Keratinocyte (primary cell): ENCODE data around the gene VWA5B2. TPM values are rescaled to one million over a fixed set of nuclear protein-coding genes. Genes with fewer than 3 reads are reported as not detected.

Source experiments
- DNase-seq: peaks from one replicate; pipeline ENCODE4 v3.0.0-alpha.2; 2011; ENCODE audit warnings: low read depth, missing footprints, low spot score
- FAIRE-seq: peaks from 2 replicates; lab custom pipeline; 2011; peaks lifted over from hg19 to GRCh38; lab: Jason Lieb, UNC
- H2AFZ ChIP-seq: 2 replicates; pipeline ENCODE4 v1.6.0; 2012; ENCODE audit warnings: low read length, control low read depth, inconsistent platforms; ENCODE audit not compliant: control insufficient read depth
- H3K27ac ChIP-seq: 2 replicates; pipeline ENCODE4 v1.5.1; 2011; ENCODE audit warnings: low read length; ENCODE audit not compliant: control insufficient read depth, insufficient read depth
- H3K27me3 ChIP-seq: 3 replicates; pipeline ENCODE4 v1.6.0; 2011; ENCODE audit warnings: low read length; ENCODE audit not compliant: control insufficient read depth, insufficient read depth; ENCODE audit errors: extremely low read depth
- H3K36me3 ChIP-seq, 2 experiments: 2 replicates in 1 of 2; 3 replicates in 1 of 2; pipeline ENCODE4 v1.5.1; 2011; ENCODE audit warnings: low read length in 2 of 2, mild to moderate bottlenecking in 1 of 2; ENCODE audit not compliant: control insufficient read depth in 2 of 2, insufficient read depth in 2 of 2; ENCODE audit errors: extremely low read depth in 1 of 2
- H3K4me1 ChIP-seq: 3 replicates; pipeline ENCODE4 v1.5.1; 2011; ENCODE audit warnings: low read length; ENCODE audit not compliant: control insufficient read depth, insufficient read depth; ENCODE audit errors: extremely low read depth
- H3K4me2 ChIP-seq: 3 replicates; pipeline ENCODE4 v1.6.0; 2011; ENCODE audit warnings: low read depth, low read length; ENCODE audit not compliant: control insufficient read depth, insufficient read depth; ENCODE audit errors: extremely low read depth
- H3K4me3 ChIP-seq, 3 experiments: fragments of 200-600 bp in 1 of 3; sonication (generic) in 1 of 3; 2 replicates in 2 of 3; 3 replicates in 1 of 3; pipeline ENCODE4 v1.5.1; 2011 to 2016; ENCODE audit warnings: low read length in 3 of 3, mild to moderate bottlenecking in 3 of 3, control low read depth in 2 of 3, inconsistent platforms in 1 of 3, low read depth in 1 of 3, mixed read lengths in 1 of 3, mixed run types in 1 of 3, moderate library complexity in 1 of 3; ENCODE audit not compliant: control insufficient read depth in 2 of 3, insufficient read depth in 2 of 3; ENCODE audit errors: extremely low read depth in 1 of 3
- H3K79me2 ChIP-seq: 2 replicates; pipeline ENCODE4 v1.6.0; 2012; ENCODE audit warnings: low read length; ENCODE audit not compliant: control insufficient read depth, insufficient read depth
- H3K9ac ChIP-seq: 3 replicates; pipeline ENCODE4 v1.6.0; 2011; ENCODE audit warnings: low read length; ENCODE audit not compliant: control insufficient read depth, insufficient read depth; ENCODE audit errors: extremely low read depth
- H3K9me1 ChIP-seq: 3 replicates; pipeline ENCODE4 v1.6.0; 2011; ENCODE audit warnings: low read length; ENCODE audit not compliant: control insufficient read depth, insufficient read depth; ENCODE audit errors: extremely low read depth
- H3K9me3 ChIP-seq: 2 replicates; pipeline ENCODE4 v1.5.1; 2012; ENCODE audit warnings: low read depth, low read length; ENCODE audit not compliant: control insufficient read depth
- H4K20me1 ChIP-seq: 3 replicates; pipeline ENCODE4 v1.6.0; 2011; ENCODE audit warnings: low read length; ENCODE audit not compliant: control insufficient read depth, insufficient read depth; ENCODE audit errors: extremely low read depth
- CTCF ChIP-seq, 3 experiments: IDR thresholded peaks in 1 of 3; conservative IDR thresholded peaks in 1 of 3; optimal IDR thresholded peaks in 1 of 3; 2 replicates in 2 of 3; 3 replicates in 1 of 3; pipeline versions ENCODE3 to v1.5.1; 2011; ENCODE audit warnings: low read length in 3 of 3, mild to moderate bottlenecking in 3 of 3, moderate library complexity in 2 of 3, control low read depth in 1 of 3, inconsistent platforms in 1 of 3; ENCODE audit not compliant: insufficient read depth in 2 of 3; ENCODE audit errors: extremely low read depth in 1 of 3
- EZH2 ChIP-seq: IDR thresholded peaks from one replicate; pipeline ENCODE4 v1.6.1; 2012; ENCODE audit warnings: inconsistent platforms, mild to moderate bottlenecking, low read length, moderate library complexity
- dilution Hi-C: fragments of 300-500 bp; cut with MboI; formaldehyde crosslinking; loops from one replicate; pipeline ENCODE4 v1.7.0; 2020; ENCODE audit warnings: low sequenced_read_pairs; ENCODE audit not compliant: extremely low pct_ligation_motif_present
- polyA plus RNA-seq, 5 experiments: library from polyadenylated mRNA; depleted of rRNA in 3 of 5; stranded (reverse) in 3 of 5; stranded (forward) in 1 of 5; unstranded in 1 of 5; fragments of >200 nt; gene quantifications; 1 replicate in 1 of 5; 2 replicates in 3 of 5; 3 replicates in 1 of 5; pipeline versions ENCODE4 v1.2.1 to v1.2.3, GENCODE V29; 2011 to 2012; ENCODE audit warnings: missing spikeins in 2 of 5, low read depth in 1 of 5, low replicate concordance in 1 of 5

The VWA5B2 gene
- polyA plus RNA-seq, 1 donor (not counting 4 experiments of a cell fraction or from before 2014, with no cell fraction given) = not detected

GRCh38 chr3:184275961-184276910 lies 46.9 kb downstream of the VWA5B2 start, which contains the start of gene ECE2:
TSS of gene ECE2 (plus strand) at chr3:184276022. CDS start at chr3:184276154, 132 bp downstream.
- Histone ChIP-seq H3K4me1 (no peaks in the 10 kb centered on the region), H3K9me1 (no peaks in the 10 kb centered on the region), H2AFZ (no peak within 1 kb of the TSS), H3K9ac (no peak within 1 kb of the TSS), H3K27me3 (peaks cover 40% of the 10 kb centered on the region), H3K79me2 (no peaks in the 10 kb centered on the region), H3K9me3 (no peaks in the 10 kb centered on the region), H3K36me3 (no peaks in the 10 kb centered on the region), H3K4me3 (no peak within 1 kb of the TSS), H4K20me1 (no peaks in the 10 kb centered on the region), H3K4me2 (no peak within 1 kb of the TSS), H3K27ac (no peak within 1 kb of the TSS)
- FAIRE-seq = no peak
- DNase-seq = no peak
- dilution Hi-C loops = no loop called here
- TF ChIP-seq EZH2 (no peak), CTCF (optimal IDR thresholded peaks at IDR 0.05 in 1 of 3, IDR thresholded peaks at IDR 0.05 in 1 of 3, conservative IDR thresholded peaks at IDR 0.05 in 1 of 3; ENCODE audit: extremely low read depth in 1 of 3, insufficient read depth in 2 of 3, low read length in 3 of 3) (no peak)

DNA sequence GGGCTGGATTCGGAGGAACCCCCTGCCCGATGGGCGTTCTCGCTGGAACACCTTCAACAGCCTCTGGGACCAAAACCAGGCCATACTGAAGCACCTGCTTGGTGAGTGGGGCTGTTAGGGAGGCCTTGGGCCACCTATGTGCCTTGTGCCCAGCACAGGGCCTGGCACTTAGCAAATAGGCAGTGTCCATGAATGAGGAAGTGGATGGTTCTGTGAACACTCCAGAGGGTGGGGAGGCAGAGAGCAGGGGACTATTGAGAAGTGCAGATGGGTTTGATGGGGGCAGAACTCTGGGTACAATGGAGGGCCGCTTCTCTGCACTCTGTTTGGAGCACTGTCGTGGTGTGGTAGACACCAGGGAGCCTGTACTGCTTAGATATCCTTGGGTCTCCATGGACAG lies 48.0 kb downstream of the VWA5B2 start:
- Histone ChIP-seq H3K9me3 (no peaks in the 10 kb centered on the region), H3K9me1 (no peaks in the 10 kb centered on the region), H3K9ac (no peak overlapping the region), H2AFZ (no peak overlapping the region), H3K27ac (no peak overlapping the region), H3K27me3 (peaks cover 40% of the 10 kb centered on the region), H3K4me2 (no peak overlapping the region), H3K4me1 (no peaks in the 10 kb centered on the region), H4K20me1 (no peaks in the 10 kb centered on the region), H3K36me3 (no peaks in the 10 kb centered on the region), H3K79me2 (no peaks in the 10 kb centered on the region), H3K4me3 (no peak overlapping the region)
- dilution Hi-C loops = no loop called here
- FAIRE-seq (no peak), DNase-seq (no peak)
- TF ChIP-seq EZH2 (no peak), CTCF (optimal IDR thresholded peaks at IDR 0.05 in 1 of 3, IDR thresholded peaks at IDR 0.05 in 1 of 3, conservative IDR thresholded peaks at IDR 0.05 in 1 of 3; ENCODE audit: extremely low read depth in 1 of 3, insufficient read depth in 2 of 3, low read length in 3 of 3) (no peak)
